Measurements from ENCODE around the gene ZEB2. TPM values are rescaled to one million over a fixed set of nuclear protein-coding genes. Genes with fewer than 3 reads are reported as not detected.

The ZEB2 gene
- total and polyA plus RNA-seq, 2 of the 13 experiments (the other 11 are each of a cell fraction or from before 2014, with no cell fraction given), result 0.07 TPM; not detected in 1

DNA sequence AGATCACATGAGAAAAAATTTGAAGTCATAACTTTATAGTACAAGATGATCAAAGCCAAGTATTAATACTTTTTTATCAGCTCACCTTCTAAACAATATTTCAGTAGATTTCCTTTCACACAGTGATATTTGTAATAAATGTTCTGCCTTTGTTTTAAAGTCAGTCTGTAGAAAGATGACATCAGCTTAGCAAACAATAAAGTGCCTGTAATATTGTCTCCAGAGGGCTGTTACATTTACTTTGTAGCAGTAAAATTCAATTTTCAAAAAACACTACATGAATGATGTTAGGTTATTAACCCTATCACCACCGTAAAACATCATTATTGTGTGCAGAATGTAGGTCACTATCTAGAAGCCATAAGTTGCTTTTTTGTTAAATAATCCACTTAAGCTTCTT, 49.6 kb downstream of the ZEB2 start (continued):
- TF ChIP-seq STAT5B (CRISPR knock-in tag; IDR thresholded peaks at IDR 0.05) (no peak), DZIP1 (CRISPR knock-in tag; IDR thresholded peaks at IDR 0.05) (no peak)

DNA sequence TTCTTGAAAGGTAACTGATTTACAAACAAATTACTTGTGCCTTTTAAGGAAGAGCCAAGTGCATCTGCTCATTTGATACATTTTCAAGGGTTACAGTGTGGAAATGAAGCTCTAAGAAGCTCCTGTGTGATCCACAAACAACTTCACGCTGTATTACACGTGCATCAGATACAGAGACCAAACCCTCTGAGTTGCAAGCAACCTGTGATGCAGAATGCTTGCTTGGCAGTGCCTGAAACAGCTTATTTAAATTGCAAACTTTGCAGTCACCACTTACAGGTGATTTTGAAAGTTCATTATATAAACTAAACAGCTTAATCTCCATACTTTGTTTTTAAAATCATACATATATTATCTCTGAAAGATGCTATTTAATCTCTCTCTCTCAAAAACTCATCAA, 50.1 kb downstream of the ZEB2 start:
- H3K9ac ChIP-seq (ENCODE audit: insufficient read depth, low read depth, low read length), result no peak overlapping the region
- H3K4me2 ChIP-seq (ENCODE audit: low read depth, low read length), result no peak overlapping the region
- FAIRE-seq (no peak), DNase-seq (ENCODE audit: low spot score) (no peak), ATAC-seq (no peak)
- no peaks in the 10 kb centered on the region for H4K20me1 ChIP-seq (ENCODE audit: insufficient read depth, low read length)
- H3K4me3 ChIP-seq (replicated peaks in 1 of 3; ENCODE audit: insufficient read depth in 1 of 3, low read depth in 2 of 3, low read length in 3 of 3), result no peak overlapping the region
- H3K4me1 ChIP-seq (ENCODE audit: insufficient read depth, low read length), result no peaks in the 10 kb centered on the region
- H3K36me3 ChIP-seq (replicated peaks in 1 of 2; ENCODE audit: control insufficient read depth in 1 of 2, insufficient read depth in 2 of 2, low read length in 2 of 2), result no peaks in the 10 kb centered on the region
- H3K79me2 ChIP-seq (ENCODE audit: insufficient read depth, low read length), result no peaks in the 10 kb centered on the region
- TF ChIP-seq ZNF20 (CRISPR knock-in tag; IDR thresholded peaks at IDR 0.05) (no peak), NFE2L2 (IDR thresholded peaks at IDR 0.05; ENCODE audit: low read length) (no peak), MAFG (CRISPR knock-in tag; IDR thresholded peaks at IDR 0.05) (no peak), CBX5 (CRISPR knock-in tag; IDR thresholded peaks at IDR 0.05; ENCODE audit: borderline replicate concordance) (no peak)
- H3K27me3 ChIP-seq (ENCODE audit: control insufficient read depth in 1 of 2, insufficient read depth in 2 of 2, low read length in 2 of 2), result no peaks in the 10 kb centered on the region
- POLR2A ChIA-PET, result no interaction called here
- no TSS peak for BruUV-seq (replicated peaks)
- H3K9me3 ChIP-seq (ENCODE audit: low read length), result no peaks in the 10 kb centered on the region
- CTCF ChIA-PET (ENCODE audit: low intra/inter-chr PET ratio, low total read pairs), result no interaction called here
- in situ Hi-C loops (cut with HindIII; ENCODE audit: extremely low pct_ligation_motif_present, low pct_unique_long_range_greater_than_20kb) (no loop called here), intact Hi-C loops (cut with micrococcal nuclease; ENCODE audit: unreplicated experiment) (no loop called here)
- no peak overlapping the region for H2AFZ ChIP-seq (ENCODE audit: low read length)
- 0% methylated on average over 2 of the region's 2 CpGs for WGBS (ENCODE audit: low lambda C conversion rate)
- H3K27ac ChIP-seq (ENCODE audit: extremely low read length, insufficient read depth, low read length), result no peak overlapping the region

Data from HepG2 (cell line).